Nephron progenitor cell (in vitro differentiated cells): ENCODE measurements around the gene ENC1.

ENCODE experiments used
- DNase-seq: peaks from one replicate; pipeline ENCODE4 v3.0.0; 2021
- H3K27ac Mint-ChIP-seq: 2 replicates; pipeline ENCODE4 v1.8.0; 2021; ENCODE audit warnings: mild to moderate bottlenecking, moderate library complexity, mixed read lengths
- H3K27me3 Mint-ChIP-seq: 2 replicates; pipeline ENCODE4 v1.8.0; 2021; ENCODE audit warnings: mild to moderate bottlenecking, low read depth, mixed read lengths; ENCODE audit not compliant: poor library complexity
- H3K36me3 Mint-ChIP-seq: 2 replicates; pipeline ENCODE4 v1.8.0; 2021; ENCODE audit warnings: low read depth, mixed read lengths
- H3K4me1 Mint-ChIP-seq: 2 replicates; pipeline ENCODE4 v1.8.0; 2021; ENCODE audit warnings: mixed read lengths
- H3K4me3 Mint-ChIP-seq: 2 replicates; pipeline ENCODE4 v1.8.0; 2021; ENCODE audit warnings: mild to moderate bottlenecking, moderate library complexity, mixed read lengths
- H3K9me3 Mint-ChIP-seq: 2 replicates; pipeline ENCODE4 v1.8.0; 2021; ENCODE audit warnings: mild to moderate bottlenecking, moderate library complexity, mixed read lengths
- TF ChIP-seq, protein P1 (sequence below): fragments of 200-600 bp; sonication (generic); IDR thresholded peaks from 2 replicates; pipeline ENCODE4 v1.5.0; 2021; ENCODE audit warnings: antibody characterized with exemption

The ENC1 gene

DNA sequence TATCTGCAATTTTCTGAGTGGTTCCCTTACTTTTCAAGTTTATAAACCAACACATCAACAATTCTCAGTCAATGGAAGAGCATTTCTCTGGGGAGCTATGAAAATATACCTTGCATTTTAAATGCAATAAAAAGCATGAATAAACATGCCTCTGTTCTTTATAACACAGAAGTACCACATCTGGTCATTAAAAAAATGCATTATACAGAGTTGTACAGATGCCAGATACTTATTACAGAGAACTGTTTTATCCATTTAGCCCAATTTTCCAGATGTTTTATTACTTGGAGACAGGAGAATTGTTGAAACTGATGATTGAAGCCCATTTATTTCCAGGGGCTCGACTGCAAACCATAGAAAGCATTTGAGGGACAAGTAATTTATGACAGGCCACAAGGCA is 25.3 kb upstream of the ENC1 start:
- Mint-ChIP-seq H3K9me3 (no peaks in the 10 kb centered on the region), H3K36me3 (no peaks in the 10 kb centered on the region), H3K27ac (no peak overlapping the region), H3K4me1 (peaks cover 47% of the 10 kb centered on the region), H3K4me3 (no peak overlapping the region), H3K27me3 (no peaks in the 10 kb centered on the region)
- TF ChIP-seq, protein P1, sequence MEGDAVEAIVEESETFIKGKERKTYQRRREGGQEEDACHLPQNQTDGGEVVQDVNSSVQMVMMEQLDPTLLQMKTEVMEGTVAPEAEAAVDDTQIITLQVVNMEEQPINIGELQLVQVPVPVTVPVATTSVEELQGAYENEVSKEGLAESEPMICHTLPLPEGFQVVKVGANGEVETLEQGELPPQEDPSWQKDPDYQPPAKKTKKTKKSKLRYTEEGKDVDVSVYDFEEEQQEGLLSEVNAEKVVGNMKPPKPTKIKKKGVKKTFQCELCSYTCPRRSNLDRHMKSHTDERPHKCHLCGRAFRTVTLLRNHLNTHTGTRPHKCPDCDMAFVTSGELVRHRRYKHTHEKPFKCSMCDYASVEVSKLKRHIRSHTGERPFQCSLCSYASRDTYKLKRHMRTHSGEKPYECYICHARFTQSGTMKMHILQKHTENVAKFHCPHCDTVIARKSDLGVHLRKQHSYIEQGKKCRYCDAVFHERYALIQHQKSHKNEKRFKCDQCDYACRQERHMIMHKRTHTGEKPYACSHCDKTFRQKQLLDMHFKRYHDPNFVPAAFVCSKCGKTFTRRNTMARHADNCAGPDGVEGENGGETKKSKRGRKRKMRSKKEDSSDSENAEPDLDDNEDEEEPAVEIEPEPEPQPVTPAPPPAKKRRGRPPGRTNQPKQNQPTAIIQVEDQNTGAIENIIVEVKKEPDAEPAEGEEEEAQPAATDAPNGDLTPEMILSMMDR, result no peak
- DNase-seq, result no peak

DNA sequence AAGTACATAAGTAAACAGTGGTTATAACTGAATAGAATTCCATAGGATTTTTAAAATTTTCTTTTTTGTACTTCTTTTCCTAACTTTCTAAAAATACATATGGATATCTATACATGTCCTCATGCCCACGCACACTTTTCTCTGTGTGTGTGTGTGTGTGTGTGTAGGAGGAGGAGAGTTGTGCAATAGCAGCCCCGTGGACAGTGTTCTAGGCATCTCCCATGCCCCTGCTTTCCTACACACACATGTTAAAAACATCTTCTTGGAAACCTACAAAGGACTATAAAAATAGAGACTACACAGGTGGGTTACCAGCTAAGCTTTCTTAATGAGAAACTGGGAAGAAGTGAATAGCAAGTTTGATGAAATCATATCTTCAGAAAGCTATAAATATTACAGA is 24.7 kb upstream of the ENC1 start:
- H3K4me3 Mint-ChIP-seq, result no peak overlapping the region
- no peaks in the 10 kb centered on the region for H3K36me3 Mint-ChIP-seq
- H3K27ac Mint-ChIP-seq, result no peak overlapping the region
- no peak for DNase-seq
- peaks cover 46% of the 10 kb centered on the region for H3K4me1 Mint-ChIP-seq
- TF ChIP-seq, protein P1, result no peak
- no peaks in the 10 kb centered on the region for H3K27me3 Mint-ChIP-seq
- H3K9me3 Mint-ChIP-seq, result no peaks in the 10 kb centered on the region

DNA sequence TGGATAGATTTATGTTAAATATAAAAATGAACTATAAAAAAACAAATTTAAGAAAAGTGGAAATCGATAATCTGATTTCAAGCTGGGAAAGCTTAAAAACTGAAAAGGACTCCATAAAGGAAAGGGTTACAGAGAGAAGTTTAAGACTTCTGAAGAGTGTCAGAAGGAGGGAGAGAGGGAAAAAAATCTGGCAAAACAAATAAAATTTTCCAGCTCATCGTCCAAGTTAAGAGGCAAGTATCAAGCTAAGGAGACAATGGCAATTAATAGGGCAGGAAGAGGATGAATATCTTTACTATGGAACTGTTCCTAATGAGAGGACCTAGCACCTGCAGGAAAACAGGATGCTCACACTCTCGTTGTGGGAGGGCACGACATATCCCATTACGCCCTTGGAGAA is 24.0 kb upstream of the ENC1 start:
- TF ChIP-seq, protein P1, result no peak
- no peak for DNase-seq
- H3K27me3 Mint-ChIP-seq, result no peaks in the 10 kb centered on the region
- H3K36me3 Mint-ChIP-seq, result no peaks in the 10 kb centered on the region
- H3K4me3 Mint-ChIP-seq, result no peak overlapping the region
- H3K9me3 Mint-ChIP-seq, result no peaks in the 10 kb centered on the region
- H3K27ac Mint-ChIP-seq, result no peak overlapping the region
- peaks cover 38% of the 10 kb centered on the region for H3K4me1 Mint-ChIP-seq

DNA sequence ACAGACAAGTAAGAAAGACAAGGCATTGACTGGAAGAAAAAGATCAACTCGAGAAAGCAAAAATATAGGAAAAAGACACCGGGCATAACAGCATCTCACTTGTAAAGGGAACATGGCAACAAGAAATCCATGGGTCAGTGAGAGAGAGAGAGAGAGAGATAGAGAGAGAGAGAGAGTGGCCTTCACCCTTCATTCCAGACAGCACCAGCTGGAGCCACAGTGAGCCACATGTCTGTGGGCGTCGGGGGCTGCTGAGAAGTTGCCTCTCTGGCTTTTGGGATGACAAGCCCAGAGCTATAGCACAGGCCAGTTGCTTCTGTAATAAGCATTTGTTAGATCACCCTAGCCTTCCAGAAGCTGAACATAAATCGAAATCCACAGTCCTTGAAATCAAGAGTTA is 20.3 kb upstream of the ENC1 start:
- Mint-ChIP-seq H3K27ac (no peak overlapping the region), H3K36me3 (no peaks in the 10 kb centered on the region), H3K4me3 (no peak overlapping the region), H3K9me3 (peaks cover 4% of the 10 kb centered on the region), H3K27me3 (peaks cover 5% of the 10 kb centered on the region), H3K4me1 (peaks cover 34% of the 10 kb centered on the region)
- no peak for DNase-seq
- TF ChIP-seq, protein P1, result no peak

DNA sequence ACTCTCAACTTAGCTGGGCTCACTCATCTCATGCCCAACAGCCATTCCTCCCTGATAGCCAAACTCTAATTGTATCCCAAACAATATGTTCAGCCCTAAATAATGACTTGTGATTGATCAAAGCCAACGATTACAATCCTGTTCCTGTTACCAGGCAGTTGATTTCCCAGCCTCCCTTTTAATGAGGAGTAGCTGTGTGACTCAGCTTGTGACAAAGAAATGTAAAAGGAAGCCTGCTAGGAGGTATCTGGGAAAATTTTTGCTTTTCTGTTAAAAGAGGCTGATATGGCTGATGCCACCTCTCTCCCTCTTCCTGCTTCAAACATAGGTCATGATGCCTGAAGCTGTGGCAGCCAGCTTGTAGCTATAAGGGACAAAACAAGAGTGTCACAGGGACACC is 19.6 kb upstream of the ENC1 start:
- H3K27ac Mint-ChIP-seq, result no peak overlapping the region
- H3K9me3 Mint-ChIP-seq, result peaks cover 4% of the 10 kb centered on the region
- H3K4me1 Mint-ChIP-seq, result peaks cover 29% of the 10 kb centered on the region

DNA sequence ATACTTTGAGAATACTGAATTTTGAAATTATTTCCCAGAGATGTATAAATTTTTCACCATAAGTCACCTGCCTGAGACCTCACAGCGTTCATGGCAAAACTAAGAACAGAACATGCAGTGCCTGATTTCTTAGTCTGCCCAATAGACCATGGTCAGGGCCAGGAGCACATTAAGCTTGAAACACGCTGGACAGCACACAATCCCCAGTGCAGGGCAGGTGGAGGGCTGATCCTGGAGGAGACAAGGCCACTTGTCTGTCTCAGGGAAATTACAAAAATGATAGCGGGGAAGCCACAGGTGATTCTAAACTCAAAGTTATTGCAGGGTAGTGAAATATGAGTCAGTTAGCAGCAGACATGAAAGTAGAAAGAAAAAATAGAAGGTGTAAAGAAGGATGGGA is 18.6 kb upstream of the ENC1 start:
- Mint-ChIP-seq H3K4me3 (no peak overlapping the region), H3K36me3 (no peaks in the 10 kb centered on the region), H3K9me3 (peaks cover 4% of the 10 kb centered on the region), H3K27ac (no peak overlapping the region), H3K4me1 (peaks cover 27% of the 10 kb centered on the region), H3K27me3 (peaks cover 5% of the 10 kb centered on the region)
- DNase-seq, result no peak
- TF ChIP-seq, protein P1, result no peak

More for the DNA sequence above, 19.6 kb upstream of the ENC1 start:
- Mint-ChIP-seq H3K4me3 (no peak overlapping the region), H3K36me3 (no peaks in the 10 kb centered on the region), H3K27me3 (peaks cover 5% of the 10 kb centered on the region)
- TF ChIP-seq, protein P1, result no peak
- no peak for DNase-seq
